ENCODE results near the gene BNC2. TPM values are rescaled to one million over a fixed set of nuclear protein-coding genes. Genes with fewer than 3 reads are reported as not detected.
A peak's percentile ranks its signal among the peaks of the same experiment; 100 is the strongest.

Gene BNC2
- total and polyA plus RNA-seq, 4 donors = 3.1 to 51.2 (median 16.9) TPM

GRCh38 chr9:16642421-16643109 is 227.9 kb downstream of the BNC2 start:
- H3K4me3 ChIP-seq (ENCODE audit: low read depth, low read length) = no peak overlapping the region
- H3K9me3 ChIP-seq (ENCODE audit: control insufficient read depth, insufficient read depth, low read length) = no peaks in the 10 kb centered on the region
- H3K27ac ChIP-seq (ENCODE audit: low read depth, low read length) = no peak overlapping the region
- WGBS (ENCODE audit: insufficient coverage) = 100% methylated on average over 1 of the region's 2 CpGs
- no peaks in the 10 kb centered on the region for H3K4me1 ChIP-seq (ENCODE audit: control insufficient read depth, insufficient read depth, low read length)
- H3K27me3 ChIP-seq (ENCODE audit: control insufficient read depth, insufficient read depth, low read length) = no peaks in the 10 kb centered on the region
- no peaks in the 10 kb centered on the region for H3K36me3 ChIP-seq (ENCODE audit: control insufficient read depth, insufficient read depth, low read length)
- DNase-seq (ENCODE audit: low read depth in 4 of 6, low spot score in 6 of 6) = no peak

- no peaks in the 10 kb centered on the region for H3K4me1 ChIP-seq (ENCODE audit: control insufficient read depth, insufficient read depth, low read length)
- no peak for DNase-seq (ENCODE audit: low read depth in 4 of 6, low spot score in 6 of 6)
- H3K27ac ChIP-seq (ENCODE audit: low read depth, low read length) = no peak overlapping the region
- no CpG with 5 or more reads among the region's 2 CpGs for WGBS (ENCODE audit: insufficient coverage)
- no peak overlapping the region for H3K4me3 ChIP-seq (ENCODE audit: low read depth, low read length)
- H3K27me3 ChIP-seq (ENCODE audit: control insufficient read depth, insufficient read depth, low read length) = no peaks in the 10 kb centered on the region
- no peaks in the 10 kb centered on the region for H3K36me3 ChIP-seq (ENCODE audit: control insufficient read depth, insufficient read depth, low read length)
- H3K9me3 ChIP-seq (ENCODE audit: control insufficient read depth, insufficient read depth, low read length) = no peaks in the 10 kb centered on the region
Measured at GRCh38 chr9:16640649-16641048, 229.8 kb downstream of the BNC2 start.

DNA sequence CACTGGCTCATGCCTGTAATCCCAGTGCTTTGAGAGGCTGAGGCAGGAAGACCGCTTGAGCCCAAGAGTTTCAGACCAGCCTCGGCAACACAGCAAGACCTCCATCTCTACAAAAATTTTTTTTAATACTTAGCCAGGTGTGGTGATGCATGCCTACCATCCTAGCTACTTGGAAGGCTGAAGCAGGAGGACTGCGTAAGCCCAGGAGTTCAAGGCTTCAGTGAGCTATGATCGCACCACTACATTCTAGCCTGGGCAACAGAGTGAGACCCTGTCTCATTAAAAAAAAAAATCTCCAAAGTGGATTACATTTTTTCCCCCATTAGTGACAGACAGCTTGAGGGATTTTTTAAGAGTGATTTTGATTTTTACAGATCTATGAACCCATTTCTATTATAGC is 230.8 kb downstream of the BNC2 start:
- Histone ChIP-seq H3K27ac (ENCODE audit: low read depth, low read length) (no peak overlapping the region), H3K4me3 (ENCODE audit: low read depth, low read length) (no peak overlapping the region), H3K27me3 (ENCODE audit: control insufficient read depth, insufficient read depth, low read length) (no peaks in the 10 kb centered on the region), H3K4me1 (ENCODE audit: control insufficient read depth, insufficient read depth, low read length) (no peaks in the 10 kb centered on the region), H3K36me3 (ENCODE audit: control insufficient read depth, insufficient read depth, low read length) (no peaks in the 10 kb centered on the region), H3K9me3 (ENCODE audit: control insufficient read depth, insufficient read depth, low read length) (no peaks in the 10 kb centered on the region)
- no CpG with 5 or more reads among the region's 4 CpGs for WGBS (ENCODE audit: insufficient coverage)
- DNase-seq (ENCODE audit: low read depth in 4 of 6, low spot score in 6 of 6) = no peak

DNA sequence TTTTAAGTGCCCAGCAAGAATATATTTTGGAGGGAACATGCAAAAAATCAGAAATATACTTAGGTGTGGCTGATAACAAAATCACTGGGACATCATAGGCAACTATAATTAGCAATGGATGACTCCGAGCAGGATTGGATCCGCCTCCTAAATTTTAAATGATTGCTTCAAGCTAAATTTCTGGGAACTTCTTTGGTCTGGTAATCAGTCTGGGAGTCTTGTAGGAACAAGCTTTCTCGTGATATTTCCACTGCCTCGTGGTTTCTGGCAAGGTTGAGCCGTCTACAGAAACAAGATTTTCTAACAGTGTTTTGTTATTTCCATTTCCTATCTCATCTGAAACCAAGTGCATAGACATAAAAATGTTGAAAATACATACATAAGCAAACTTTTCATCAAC is 232.6 kb downstream of the BNC2 start:
- Histone ChIP-seq H3K27ac (ENCODE audit: low read depth, low read length) (no peak overlapping the region), H3K9me3 (ENCODE audit: control insufficient read depth, insufficient read depth, low read length) (no peaks in the 10 kb centered on the region), H3K4me1 (ENCODE audit: control insufficient read depth, insufficient read depth, low read length) (no peaks in the 10 kb centered on the region), H3K4me3 (ENCODE audit: low read depth, low read length) (no peak overlapping the region), H3K27me3 (ENCODE audit: control insufficient read depth, insufficient read depth, low read length) (no peaks in the 10 kb centered on the region), H3K36me3 (ENCODE audit: control insufficient read depth, insufficient read depth, low read length) (no peaks in the 10 kb centered on the region)
- no CpG with 5 or more reads among the region's 5 CpGs for WGBS (ENCODE audit: insufficient coverage)
- DNase-seq (ENCODE audit: low read depth in 4 of 6, low spot score in 6 of 6) = no peak

- Histone ChIP-seq H3K27ac (ENCODE audit: low read depth, low read length) (no peak overlapping the region), H3K27me3 (ENCODE audit: control insufficient read depth, insufficient read depth, low read length) (no peaks in the 10 kb centered on the region), H3K4me1 (ENCODE audit: control insufficient read depth, insufficient read depth, low read length) (no peaks in the 10 kb centered on the region), H3K9me3 (ENCODE audit: control insufficient read depth, insufficient read depth, low read length) (no peaks in the 10 kb centered on the region), H3K36me3 (ENCODE audit: control insufficient read depth, insufficient read depth, low read length) (no peaks in the 10 kb centered on the region), H3K4me3 (ENCODE audit: low read depth, low read length) (no peak overlapping the region)
- no peak for DNase-seq (ENCODE audit: low read depth in 4 of 6, low spot score in 6 of 6)
- no CpG with 5 or more reads among the region's 1 CpG for WGBS (ENCODE audit: insufficient coverage)
Measured at GRCh38 chr9:16637218-16637617, 233.3 kb downstream of the BNC2 start.

GRCh38 chr9:16633794-16634193 is 236.7 kb downstream of the BNC2 start:
- no peaks in the 10 kb centered on the region for H3K27me3 ChIP-seq (ENCODE audit: control insufficient read depth, insufficient read depth, low read length)
- H3K4me1 ChIP-seq (ENCODE audit: control insufficient read depth, insufficient read depth, low read length) = no peaks in the 10 kb centered on the region
- 86% methylated on average over 1 of the region's 2 CpGs for WGBS (ENCODE audit: insufficient coverage)
- H3K27ac ChIP-seq (ENCODE audit: low read depth, low read length) = no peak overlapping the region
- DNase-seq (ENCODE audit: low read depth in 4 of 6, low spot score in 6 of 6) = no peak
- no peaks in the 10 kb centered on the region for H3K9me3 ChIP-seq (ENCODE audit: control insufficient read depth, insufficient read depth, low read length)
- H3K36me3 ChIP-seq (ENCODE audit: control insufficient read depth, insufficient read depth, low read length) = no peaks in the 10 kb centered on the region
- no peak overlapping the region for H3K4me3 ChIP-seq (ENCODE audit: low read depth, low read length)

DNA sequence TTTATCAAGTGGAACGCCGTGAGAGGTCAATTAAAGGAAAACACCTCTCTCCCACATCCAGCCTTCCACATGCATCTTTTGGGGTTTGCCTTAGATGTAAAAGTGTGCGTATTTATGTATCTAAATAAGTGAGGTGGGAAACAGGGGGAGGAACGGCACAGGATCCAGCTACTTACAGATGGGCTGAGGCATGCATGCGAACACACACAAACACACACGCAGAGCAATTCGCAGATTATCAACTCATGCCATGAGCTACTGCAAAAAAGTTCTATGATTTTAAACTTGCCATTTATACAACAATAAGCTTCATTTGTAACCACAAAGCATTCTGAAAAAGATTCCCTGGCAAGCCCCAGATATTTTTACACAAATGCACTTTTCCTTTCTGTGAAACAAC is 242.1 kb downstream of the BNC2 start:
- Histone ChIP-seq H3K9me3 (ENCODE audit: control insufficient read depth, insufficient read depth, low read length) (no peaks in the 10 kb centered on the region), H3K4me1 (ENCODE audit: control insufficient read depth, insufficient read depth, low read length) (no peaks in the 10 kb centered on the region), H3K4me3 (ENCODE audit: low read depth, low read length) (no peak overlapping the region), H3K36me3 (ENCODE audit: control insufficient read depth, insufficient read depth, low read length) (no peaks in the 10 kb centered on the region), H3K27ac (ENCODE audit: low read depth, low read length) (peak overlapping the region; percentile 2), H3K27me3 (ENCODE audit: control insufficient read depth, insufficient read depth, low read length) (peaks cover 3% of the 10 kb centered on the region)
- 100% methylated on average over 2 of the region's 7 CpGs for WGBS (ENCODE audit: insufficient coverage)
- DNase-seq (ENCODE audit: low read depth in 4 of 6, low spot score in 6 of 6) = no peak

DNA sequence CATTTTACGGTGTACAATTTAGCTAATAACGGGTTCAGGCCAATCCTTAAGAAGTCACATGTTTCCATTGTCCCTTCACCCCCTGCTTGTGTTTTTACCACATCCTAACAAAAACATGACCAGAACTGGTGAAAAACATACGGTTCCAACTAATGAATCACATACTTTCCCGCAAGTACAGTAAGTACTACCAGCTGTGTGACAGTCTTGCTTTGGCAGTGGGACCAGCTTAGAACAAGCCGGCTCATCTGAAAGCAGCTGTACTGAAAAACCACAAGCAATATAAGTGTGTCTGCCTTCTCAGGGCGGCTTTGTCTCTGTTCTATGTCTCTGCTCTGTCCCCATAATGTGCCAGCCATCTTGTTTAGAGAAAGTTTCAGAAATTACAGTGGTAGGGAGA is 242.5 kb downstream of the BNC2 start:
- DNase-seq (ENCODE audit: low read depth in 4 of 6, low spot score in 6 of 6) = peak in 2 of 6 donors; percentile 15 to 53
- no peak overlapping the region for H3K4me3 ChIP-seq (ENCODE audit: low read depth, low read length)
- H3K36me3 ChIP-seq (ENCODE audit: control insufficient read depth, insufficient read depth, low read length) = no peaks in the 10 kb centered on the region
- peak overlapping the region; percentile 2 for H3K27ac ChIP-seq (ENCODE audit: low read depth, low read length)
- no peaks in the 10 kb centered on the region for H3K9me3 ChIP-seq (ENCODE audit: control insufficient read depth, insufficient read depth, low read length)
- H3K27me3 ChIP-seq (ENCODE audit: control insufficient read depth, insufficient read depth, low read length) = peaks cover 3% of the 10 kb centered on the region
- H3K4me1 ChIP-seq (ENCODE audit: control insufficient read depth, insufficient read depth, low read length) = no peaks in the 10 kb centered on the region
- 34% methylated on average over 3 of the region's 6 CpGs for WGBS (ENCODE audit: insufficient coverage)

DNA sequence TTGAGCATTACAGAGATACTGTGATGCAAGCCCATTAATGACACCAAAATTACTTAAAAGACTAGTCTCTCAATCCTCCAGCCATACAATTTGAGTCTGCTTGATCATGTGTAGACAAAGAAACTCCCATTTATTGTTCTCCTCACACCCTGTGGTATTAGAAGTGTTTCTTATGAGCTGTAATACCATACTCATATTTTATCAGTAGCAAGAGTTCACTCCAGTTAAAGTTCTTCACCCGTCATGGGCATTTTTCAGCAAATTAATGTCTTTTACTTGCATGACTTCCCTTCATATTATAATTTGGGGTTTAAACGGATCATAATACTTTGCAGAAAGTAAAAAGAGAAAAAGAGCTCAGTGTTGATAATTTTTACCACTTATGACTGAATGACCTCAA is 242.9 kb downstream of the BNC2 start:
- DNase-seq (ENCODE audit: low read depth in 4 of 6, low spot score in 6 of 6) = no peak
- WGBS (ENCODE audit: insufficient coverage) = no CpG with 5 or more reads among the region's 2 CpGs
- H3K27ac ChIP-seq (ENCODE audit: low read depth, low read length) = peak overlapping the region; percentile 2
- H3K36me3 ChIP-seq (ENCODE audit: control insufficient read depth, insufficient read depth, low read length) = no peaks in the 10 kb centered on the region
- H3K27me3 ChIP-seq (ENCODE audit: control insufficient read depth, insufficient read depth, low read length) = peaks cover 3% of the 10 kb centered on the region
- H3K4me1 ChIP-seq (ENCODE audit: control insufficient read depth, insufficient read depth, low read length) = no peaks in the 10 kb centered on the region
- no peaks in the 10 kb centered on the region for H3K9me3 ChIP-seq (ENCODE audit: control insufficient read depth, insufficient read depth, low read length)
- no peak overlapping the region for H3K4me3 ChIP-seq (ENCODE audit: low read depth, low read length)

GRCh38 chr9:16626577-16627130 is 243.8 kb downstream of the BNC2 start:
- peaks cover 3% of the 10 kb centered on the region for H3K27me3 ChIP-seq (ENCODE audit: control insufficient read depth, insufficient read depth, low read length)
- whole genome bisulfite sequencing (ENCODE audit: insufficient coverage) = 29% methylated on average over 11 of the region's 13 CpGs
- no peak overlapping the region for H3K4me3 ChIP-seq (ENCODE audit: low read depth, low read length)
- peak in 3 of 6 donors; percentile 11 to 71 (median 35) for DNase-seq (ENCODE audit: low read depth in 4 of 6, low spot score in 6 of 6)
- H3K27ac ChIP-seq (ENCODE audit: low read depth, low read length) = no peak overlapping the region
- H3K36me3 ChIP-seq (ENCODE audit: control insufficient read depth, insufficient read depth, low read length) = no peaks in the 10 kb centered on the region
- no peaks in the 10 kb centered on the region for H3K4me1 ChIP-seq (ENCODE audit: control insufficient read depth, insufficient read depth, low read length)
- no peaks in the 10 kb centered on the region for H3K9me3 ChIP-seq (ENCODE audit: control insufficient read depth, insufficient read depth, low read length)

All from spinal cord (tissue), 10 donors.